ENCODE results near the gene NTRK1.

DNA sequence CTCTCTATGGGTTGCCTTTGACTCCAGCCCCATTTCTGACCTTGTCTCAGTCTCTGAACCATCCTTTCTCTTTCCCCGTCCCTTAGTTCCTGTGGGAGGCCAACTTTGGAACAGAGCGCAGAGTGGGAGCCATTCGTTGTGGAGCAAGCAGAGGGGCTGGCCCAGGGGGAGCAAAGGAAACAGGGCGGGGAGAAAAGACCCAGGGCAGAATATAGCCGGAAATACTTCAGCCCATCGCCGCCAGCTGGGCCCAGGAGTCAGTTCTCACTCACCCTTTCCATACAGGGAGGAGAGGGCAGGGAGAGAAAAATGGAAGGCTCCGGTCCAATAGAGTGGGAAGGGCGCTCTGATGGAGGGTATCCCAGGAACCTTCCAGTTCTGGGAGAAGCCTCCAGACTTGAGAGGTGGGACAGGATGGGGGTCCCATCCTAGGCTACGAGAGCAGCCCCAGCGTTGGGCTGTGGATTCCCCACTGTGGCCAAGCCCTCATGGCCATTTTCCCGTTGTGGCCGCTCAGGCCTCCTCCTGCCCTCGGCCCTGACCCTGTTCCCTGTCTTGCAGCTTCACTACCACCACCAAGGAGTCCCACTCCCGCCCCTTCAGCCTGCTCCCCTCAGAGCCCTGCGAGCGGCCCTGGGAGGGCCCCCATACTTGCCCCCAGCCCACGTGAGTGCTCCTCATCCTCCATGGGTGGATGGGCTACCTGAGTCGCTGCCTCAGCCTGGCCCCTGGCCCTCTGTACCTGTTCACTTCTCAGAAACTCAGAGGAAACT is 43.7 kb downstream of the NTRK1 start:
- TF ChIP-seq, protein P1, sequence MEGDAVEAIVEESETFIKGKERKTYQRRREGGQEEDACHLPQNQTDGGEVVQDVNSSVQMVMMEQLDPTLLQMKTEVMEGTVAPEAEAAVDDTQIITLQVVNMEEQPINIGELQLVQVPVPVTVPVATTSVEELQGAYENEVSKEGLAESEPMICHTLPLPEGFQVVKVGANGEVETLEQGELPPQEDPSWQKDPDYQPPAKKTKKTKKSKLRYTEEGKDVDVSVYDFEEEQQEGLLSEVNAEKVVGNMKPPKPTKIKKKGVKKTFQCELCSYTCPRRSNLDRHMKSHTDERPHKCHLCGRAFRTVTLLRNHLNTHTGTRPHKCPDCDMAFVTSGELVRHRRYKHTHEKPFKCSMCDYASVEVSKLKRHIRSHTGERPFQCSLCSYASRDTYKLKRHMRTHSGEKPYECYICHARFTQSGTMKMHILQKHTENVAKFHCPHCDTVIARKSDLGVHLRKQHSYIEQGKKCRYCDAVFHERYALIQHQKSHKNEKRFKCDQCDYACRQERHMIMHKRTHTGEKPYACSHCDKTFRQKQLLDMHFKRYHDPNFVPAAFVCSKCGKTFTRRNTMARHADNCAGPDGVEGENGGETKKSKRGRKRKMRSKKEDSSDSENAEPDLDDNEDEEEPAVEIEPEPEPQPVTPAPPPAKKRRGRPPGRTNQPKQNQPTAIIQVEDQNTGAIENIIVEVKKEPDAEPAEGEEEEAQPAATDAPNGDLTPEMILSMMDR (IDR thresholded peaks at IDR 0.05), result no peak
- no peak for TF ChIP-seq POLR2AphosphoS5 (IDR thresholded peaks at IDR 0.05)
- TF ChIP-seq EP300 (IDR thresholded peaks at IDR 0.05), result no peak

Measured in stomach (tissue), 4 donors.